Transverse colon (tissue), 4 donors: ENCODE results near the gene TMEM184A. TPM values are rescaled to one million over a fixed set of nuclear protein-coding genes. Genes with fewer than 3 reads are reported as not detected.

ENCODE experiments used
- DNase-seq: peaks from one replicate; pipeline ENCODE4 v3.0.0-alpha.2; 2019
- H3K27ac ChIP-seq, 4 donors: fragments of 200-600 bp; sonication (generic); 2 replicates each; pipeline ENCODE4 v1.5.1; 2016 to 2018; ENCODE audit warnings: inconsistent platforms in 4 of 4
- H3K27me3 ChIP-seq: fragments of 200-600 bp; sonication (generic); 2 replicates; pipeline ENCODE4 v1.5.1; 2017; ENCODE audit warnings: inconsistent platforms
- H3K36me3 ChIP-seq, 4 donors: fragments of 200-600 bp; sonication (generic); 2 replicates each; pipeline ENCODE4 v1.5.1; 2017 to 2019; ENCODE audit warnings: inconsistent platforms in 4 of 4
- H3K4me1 ChIP-seq, 4 donors: fragments of 200-600 bp; sonication (generic); 2 replicates each; pipeline ENCODE4 v1.5.1; 2017 to 2020; ENCODE audit warnings: inconsistent platforms in 4 of 4
- H3K4me3 ChIP-seq, 4 donors: fragments of 200-600 bp; sonication (generic); 1 replicate in 1 of 4; 2 replicates in 3 of 4; pipeline versions ENCODE4 v1.5.1 to v1.6.1; 2017 to 2019; ENCODE audit warnings: inconsistent platforms in 4 of 4
- H3K9me3 ChIP-seq, 2 donors: fragments of 200-600 bp; sonication (generic); 2 replicates each; pipeline ENCODE4 v1.5.1; 2017 to 2019; ENCODE audit warnings: inconsistent platforms in 2 of 2
- EP300 ChIP-seq: sonication (generic); formaldehyde crosslinking; IDR thresholded peaks from one replicate; pipeline ENCODE4 v1.6.1; 2017; ENCODE audit warnings: antibody characterized with exemption, low read depth
- POLR2A ChIP-seq: fragments of 450-650 bp; IDR thresholded peaks from one replicate; pipeline ENCODE4 v1.6.1; 2016; ENCODE audit warnings: antibody characterized with exemption, mild to moderate bottlenecking, moderate library complexity
- POLR2AphosphoS5 ChIP-seq, 3 donors: sonication (generic); formaldehyde crosslinking; IDR thresholded peaks; one replicate each; pipeline ENCODE4 v1.6.1; 2016; ENCODE audit warnings: antibody characterized with exemption in 3 of 3
- WGBS, 2 donors: methylation state at CpG; one replicate each; pipeline ENCODE4 v1.1.5; 2018; ENCODE audit warnings: low coverage in 1 of 2; 5-methylcytosine and 5-hydroxymethylcytosine counted together
- in situ Hi-C, 4 donors: fragments of 200-750 bp; cut with MboI; loops; one replicate each; pipeline versions ENCODE4 v1.15.0 to v1.15.1; 2017; ENCODE audit warnings: low sequenced_read_pairs in 3 of 4, low pct_ligation_motif_present in 1 of 4, low pct_unique_long_range_greater_than_20kb in 1 of 4
- intact Hi-C: fragments of 100-400 bp; cut with DNase I; formaldehyde crosslinking; loops from one replicate; pipeline ENCODE4 v1.15.1; 2023; ENCODE audit warnings: low total_unique reads
- total RNA-seq, 4 donors: library from RNA; depleted of rRNA; stranded (reverse); fragments of >200 nt; gene quantifications; one replicate each; pipeline ENCODE4 v1.1.0, GENCODE V29; 2016
- TF ChIP-seq, protein P1 (sequence below), 5 experiments: fragments of 200-600 bp in 3 of 5; fragments of 450-650 bp in 2 of 5; sonication (generic) in 3 of 5; IDR thresholded peaks; 1 replicate in 2 of 5; 2 replicates in 3 of 5; pipeline ENCODE4 v1.5.1; 2016 to 2017; ENCODE audit warnings: antibody characterized with exemption in 5 of 5, inconsistent platforms in 3 of 5, mild to moderate bottlenecking in 2 of 5, moderate library complexity in 1 of 5

The TMEM184A gene
- total RNA-seq, 4 donors from 2014 or later = 49.9 to 151 (median 94.1) TPM

GRCh38 chr7:1590476-1590875 is 34.5 kb upstream of the TMEM184A start:
- no peak overlapping the region for H3K4me3 ChIP-seq
- H3K27ac ChIP-seq = no peak overlapping the region
- no peaks in the 10 kb centered on the region for H3K36me3 ChIP-seq
- WGBS, 2 donors = 68 to 69% methylated on average over 5 to 6 of the region's 6 CpGs
- no peaks in the 10 kb centered on the region for H3K4me1 ChIP-seq
- intact Hi-C loops = no loop called here
- H3K27me3 ChIP-seq = peaks cover 47% of the 10 kb centered on the region
- peaks cover 0 to 4% of the 10 kb centered on the region in 2 donors for H3K9me3 ChIP-seq
- no peak for TF ChIP-seq EP300
- TF ChIP-seq POLR2A = no peak
- TF ChIP-seq, protein P1, sequence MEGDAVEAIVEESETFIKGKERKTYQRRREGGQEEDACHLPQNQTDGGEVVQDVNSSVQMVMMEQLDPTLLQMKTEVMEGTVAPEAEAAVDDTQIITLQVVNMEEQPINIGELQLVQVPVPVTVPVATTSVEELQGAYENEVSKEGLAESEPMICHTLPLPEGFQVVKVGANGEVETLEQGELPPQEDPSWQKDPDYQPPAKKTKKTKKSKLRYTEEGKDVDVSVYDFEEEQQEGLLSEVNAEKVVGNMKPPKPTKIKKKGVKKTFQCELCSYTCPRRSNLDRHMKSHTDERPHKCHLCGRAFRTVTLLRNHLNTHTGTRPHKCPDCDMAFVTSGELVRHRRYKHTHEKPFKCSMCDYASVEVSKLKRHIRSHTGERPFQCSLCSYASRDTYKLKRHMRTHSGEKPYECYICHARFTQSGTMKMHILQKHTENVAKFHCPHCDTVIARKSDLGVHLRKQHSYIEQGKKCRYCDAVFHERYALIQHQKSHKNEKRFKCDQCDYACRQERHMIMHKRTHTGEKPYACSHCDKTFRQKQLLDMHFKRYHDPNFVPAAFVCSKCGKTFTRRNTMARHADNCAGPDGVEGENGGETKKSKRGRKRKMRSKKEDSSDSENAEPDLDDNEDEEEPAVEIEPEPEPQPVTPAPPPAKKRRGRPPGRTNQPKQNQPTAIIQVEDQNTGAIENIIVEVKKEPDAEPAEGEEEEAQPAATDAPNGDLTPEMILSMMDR (IDR thresholded peaks at IDR 0.05) = no peak
- no peak for TF ChIP-seq POLR2AphosphoS5 (IDR thresholded peaks at IDR 0.05)
- in situ Hi-C loops = loop anchor here in 3 of 4 donors (25.0 kb wide), 2 partner anchors 622 to 747 kb away; no protein-coding TSS in a partner anchor
- DNase-seq = no peak

GRCh38 chr7:1588978-1589377 is 33.0 kb upstream of the TMEM184A start:
- no CpG with 5 or more reads among the region's 1 CpG for WGBS, 2 donors
- Histone ChIP-seq H3K36me3 (no peaks in the 10 kb centered on the region), H3K27me3 (peaks cover 47% of the 10 kb centered on the region), H3K4me1 (no peaks in the 10 kb centered on the region), H3K4me3 (no peak overlapping the region), H3K27ac (no peak overlapping the region), H3K9me3 (peaks cover 0 to 4% of the 10 kb centered on the region in 2 donors)
- intact Hi-C loops = loop anchor here (10.0 kb wide), 1 partner anchor 756 kb away; no protein-coding TSS in a partner anchor
- no peak for TF ChIP-seq POLR2AphosphoS5 (IDR thresholded peaks at IDR 0.05)
- TF ChIP-seq, protein P1 (IDR thresholded peaks at IDR 0.05) = no peak
- TF ChIP-seq EP300 = no peak
- TF ChIP-seq POLR2A = no peak
- in situ Hi-C loops = loop anchor here in 3 of 4 donors (25.0 kb wide), 2 partner anchors 623 to 748 kb away; no protein-coding TSS in a partner anchor
- no peak for DNase-seq

DNA sequence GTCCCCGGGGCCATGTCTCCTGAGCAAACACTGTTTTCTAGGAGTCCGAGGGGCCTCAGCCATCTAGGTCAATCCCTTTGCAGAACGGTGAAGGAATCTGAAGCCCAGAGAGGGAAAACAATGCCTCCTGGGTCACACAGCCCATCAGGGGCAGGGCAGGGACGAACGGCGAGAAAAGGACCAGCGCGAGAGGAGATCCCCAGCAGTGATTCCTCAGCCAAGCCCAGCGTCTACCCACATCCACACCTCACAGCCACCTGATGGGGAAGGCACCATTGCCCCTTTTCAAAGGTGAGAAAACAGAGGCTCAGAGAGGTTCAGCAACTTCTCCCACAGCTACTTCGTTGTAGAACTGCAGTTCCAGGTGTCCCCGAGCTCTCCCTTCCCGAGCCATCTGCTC is 31.7 kb upstream of the TMEM184A start:
- in situ Hi-C loops = loop anchor here in 3 of 4 donors (25.0 kb wide), 2 partner anchors 625 to 750 kb away; no protein-coding TSS in a partner anchor
- intact Hi-C loops = loop anchor here (10.0 kb wide), 1 partner anchor 757 kb away; no protein-coding TSS in a partner anchor

More for the DNA sequence above, 31.7 kb upstream of the TMEM184A start:
- DNase-seq = no peak
- no peaks in the 10 kb centered on the region for H3K36me3 ChIP-seq
- H3K27ac ChIP-seq = no peak overlapping the region
- no peaks in the 10 kb centered on the region for H3K4me1 ChIP-seq
- peaks cover 37% of the 10 kb centered on the region for H3K27me3 ChIP-seq
- no peak overlapping the region for H3K4me3 ChIP-seq
- 83 to 90% methylated on average over 6 to 12 of the region's 12 CpGs for WGBS, 2 donors
- peaks cover 0 to 4% of the 10 kb centered on the region in 2 donors for H3K9me3 ChIP-seq
- TF ChIP-seq POLR2AphosphoS5 (IDR thresholded peaks at IDR 0.05) (no peak), EP300 (no peak), POLR2A (no peak)
- TF ChIP-seq, protein P1 (IDR thresholded peaks at IDR 0.05) = no peak
